ENCODE results near the gene CNTNAP5. TPM values are rescaled to one million over a fixed set of nuclear protein-coding genes. Genes with fewer than 3 reads are reported as not detected.

The CNTNAP5 gene
- total and polyA plus RNA-seq, 2 donors (not counting 3 experiments of a cell fraction or from before 2014, with no cell fraction given): not detected

GRCh38 chr2:124880995-124881394, 855.9 kb downstream of the CNTNAP5 start:
- DNase-seq (ENCODE audit: low read depth, low spot score) (no peak), FAIRE-seq (no peak)
- Histone ChIP-seq H3K4me2 (ENCODE audit: insufficient read depth, low read length) (no peak overlapping the region), H3K9me3 (replicated peaks; ENCODE audit: control insufficient read depth, insufficient read depth, low read length) (peaks cover 2% of the 10 kb centered on the region), H3K9ac (replicated peaks; ENCODE audit: extremely low read depth, insufficient read depth, low read length) (no peak overlapping the region), H3K27me3 (ENCODE audit: control insufficient read depth in 2 of 2, insufficient read depth in 2 of 2, low read length in 2 of 2) (no peaks in the 10 kb centered on the region), H3K4me3 (replicated peaks in 1 of 3; ENCODE audit: insufficient read depth in 1 of 3, low read depth in 1 of 3, low read length in 3 of 3) (no peak overlapping the region), H3K27ac (ENCODE audit: insufficient read depth, low read depth, low read length) (no peak overlapping the region), H3K79me2 (ENCODE audit: control insufficient read depth, insufficient read depth, low read length) (no peaks in the 10 kb centered on the region), H3K9me1 (replicated peaks; ENCODE audit: control insufficient read depth, extremely low read depth, insufficient read depth, low read length) (no peaks in the 10 kb centered on the region), H3K36me3 (ENCODE audit: control insufficient read depth in 2 of 2, extremely low read depth in 1 of 2, insufficient read depth in 2 of 2, low read length in 2 of 2) (no peaks in the 10 kb centered on the region), H4K20me1 (replicated peaks; ENCODE audit: control insufficient read depth, extremely low read depth, insufficient read depth, low read length) (no peaks in the 10 kb centered on the region), H2AFZ (ENCODE audit: low read depth, low read length) (no peak overlapping the region), H3K4me1 (ENCODE audit: control insufficient read depth, extremely low read depth, insufficient read depth, low read length) (no peaks in the 10 kb centered on the region)
- ChIA-PET CTCF (no interaction called here), POLR2A (no interaction called here)
- TF ChIP-seq GATA2 (IDR thresholded peaks at IDR 0.05; ENCODE audit: insufficient read depth, insufficient read length, low read depth, low read length) (no peak), CTCF (IDR thresholded peaks at IDR 0.05; ENCODE audit: extremely low read depth in 1 of 2, insufficient read depth in 1 of 2, low read depth in 1 of 2, low read length in 2 of 2) (no peak), JUN (IDR thresholded peaks at IDR 0.05; ENCODE audit: borderline replicate concordance, insufficient read depth, insufficient read length, low read depth) (no peak), POLR2AphosphoS5 (IDR thresholded peaks at IDR 0.05; ENCODE audit: insufficient read depth, low read depth, low read length) (no peak), EZH2 (IDR thresholded peaks at IDR 0.05; ENCODE audit: borderline replicate concordance, low read depth, low read length, severe bottlenecking) (no peak), POLR2A (IDR thresholded peaks at IDR 0.05; ENCODE audit: low read depth, low read length) (no peak), MAX (IDR thresholded peaks at IDR 0.05; ENCODE audit: insufficient read depth, insufficient read length) (no peak), FOS (IDR thresholded peaks at IDR 0.05; ENCODE audit: borderline replicate concordance, insufficient read depth, low read length) (no peak), MYC (IDR thresholded peaks at IDR 0.05; ENCODE audit: low read depth, low read length) (no peak)
- intact Hi-C loops (cut with micrococcal nuclease): no loop called here
- BruUV-seq (replicated peaks): no TSS peak
- dilution Hi-C loops (cut with MboI; ENCODE audit: extremely low pct_ligation_motif_present, low sequenced_read_pairs): no loop called here

Data from endothelial cell of umbilical vein (primary cell).